Measurements from ENCODE around the gene MRPS10.
"Not testable (repeated sequence)": the region's sequence is repeated elsewhere in the genome, so short reads cannot be mapped to it uniquely, and the experiment has no call there.

DNA sequence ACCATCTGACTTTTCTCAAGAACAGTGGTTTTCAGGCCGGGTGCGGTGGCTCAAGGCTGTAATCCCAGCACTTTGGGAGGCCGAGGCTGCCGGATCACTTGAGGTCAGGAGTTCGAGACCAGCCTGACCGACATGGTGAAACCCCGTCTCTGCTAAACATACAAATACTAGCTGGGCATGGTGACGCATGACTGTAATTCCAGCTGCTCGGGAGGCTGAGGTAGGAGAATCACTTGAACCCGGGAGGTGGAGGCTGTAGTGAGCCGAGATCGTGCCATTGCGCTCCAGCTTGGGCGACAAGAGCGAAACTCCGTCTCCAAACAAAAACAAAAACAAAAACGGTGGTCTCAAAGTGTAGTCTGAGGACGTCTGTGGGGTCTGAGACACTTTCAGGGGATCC is 1.2 kb downstream of the MRPS10 start:
- TF ChIP-seq, protein P1, sequence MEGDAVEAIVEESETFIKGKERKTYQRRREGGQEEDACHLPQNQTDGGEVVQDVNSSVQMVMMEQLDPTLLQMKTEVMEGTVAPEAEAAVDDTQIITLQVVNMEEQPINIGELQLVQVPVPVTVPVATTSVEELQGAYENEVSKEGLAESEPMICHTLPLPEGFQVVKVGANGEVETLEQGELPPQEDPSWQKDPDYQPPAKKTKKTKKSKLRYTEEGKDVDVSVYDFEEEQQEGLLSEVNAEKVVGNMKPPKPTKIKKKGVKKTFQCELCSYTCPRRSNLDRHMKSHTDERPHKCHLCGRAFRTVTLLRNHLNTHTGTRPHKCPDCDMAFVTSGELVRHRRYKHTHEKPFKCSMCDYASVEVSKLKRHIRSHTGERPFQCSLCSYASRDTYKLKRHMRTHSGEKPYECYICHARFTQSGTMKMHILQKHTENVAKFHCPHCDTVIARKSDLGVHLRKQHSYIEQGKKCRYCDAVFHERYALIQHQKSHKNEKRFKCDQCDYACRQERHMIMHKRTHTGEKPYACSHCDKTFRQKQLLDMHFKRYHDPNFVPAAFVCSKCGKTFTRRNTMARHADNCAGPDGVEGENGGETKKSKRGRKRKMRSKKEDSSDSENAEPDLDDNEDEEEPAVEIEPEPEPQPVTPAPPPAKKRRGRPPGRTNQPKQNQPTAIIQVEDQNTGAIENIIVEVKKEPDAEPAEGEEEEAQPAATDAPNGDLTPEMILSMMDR (IDR thresholded peaks at IDR 0.05), result not testable (repeated sequence)
- TF ChIP-seq EZH2 (IDR thresholded peaks at IDR 0.05; ENCODE audit: borderline replicate concordance, insufficient read depth, low read depth, low read length, poor library complexity, severe bottlenecking), result not testable (repeated sequence)
